Activated CD4-positive, CD25-positive, alpha-beta regulatory T cell treated with anti-CD3 and anti-CD28 coated beads, Interleukin-2, amount 50 U/mL, for 72 hours (primary cell): ENCODE measurements around the gene CBR4.
"Not testable (repeated sequence)": the region's sequence is repeated elsewhere in the genome, so short reads cannot be mapped to it uniquely, and the experiment has no call there.

ENCODE experiments used
- DNase-seq: peaks from one replicate; pipeline ENCODE4 v3.0.0; 2021

CBR4 gene

DNA sequence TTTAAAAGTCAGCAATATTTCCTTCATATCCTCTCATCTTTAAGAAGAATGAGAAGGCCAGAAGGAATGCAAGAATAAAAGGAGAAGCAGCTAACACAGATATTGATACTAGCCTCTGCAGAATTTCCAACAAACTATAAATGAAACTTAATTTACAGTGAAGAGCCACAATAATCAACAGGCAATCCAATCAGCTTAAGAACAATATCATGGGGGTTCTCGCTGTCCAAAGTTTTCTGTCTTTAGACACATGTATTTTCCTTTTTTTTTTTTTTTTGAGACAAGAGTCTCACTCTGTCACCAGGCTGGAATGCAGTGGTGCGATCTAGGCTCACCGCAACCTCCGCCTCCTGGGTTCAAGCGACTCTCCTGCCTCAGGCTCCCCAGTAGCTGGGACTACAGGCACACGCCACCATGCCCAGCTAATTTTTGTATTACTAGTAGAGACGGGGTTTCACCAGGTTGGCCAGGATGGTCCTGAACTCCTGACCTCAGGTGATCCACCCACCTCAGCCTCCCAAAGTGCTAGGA is 17.0 kb downstream of the CBR4 start:
- not testable (repeated sequence) for DNase-seq

- DNase-seq, result no peak
These were observed 28.1 kb downstream of the CBR4 start for GRCh38 chr4:168981942-168982341.

DNA sequence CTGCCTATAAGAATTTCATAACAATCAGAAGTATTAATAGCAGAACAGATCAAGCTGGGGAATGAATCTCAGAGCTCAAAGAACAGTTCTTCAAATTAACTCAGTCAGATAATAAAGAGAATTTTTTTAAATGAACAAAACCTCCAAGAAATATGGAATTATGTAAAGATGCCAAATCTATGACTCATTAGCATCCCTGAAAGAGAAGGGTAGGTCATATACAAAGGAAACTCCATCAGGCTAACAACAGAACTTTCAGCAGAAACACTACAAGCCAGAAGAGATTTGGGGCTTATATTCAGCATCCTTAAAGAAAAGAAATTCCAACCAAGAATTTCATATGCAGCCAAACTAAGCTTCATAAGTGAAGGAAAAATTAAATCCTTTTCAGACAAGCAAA is 28.6 kb downstream of the CBR4 start:
- no peak for DNase-seq

GRCh38 chr4:168979338-168979737 is 30.7 kb downstream of the CBR4 start:
- no peak for DNase-seq

DNA sequence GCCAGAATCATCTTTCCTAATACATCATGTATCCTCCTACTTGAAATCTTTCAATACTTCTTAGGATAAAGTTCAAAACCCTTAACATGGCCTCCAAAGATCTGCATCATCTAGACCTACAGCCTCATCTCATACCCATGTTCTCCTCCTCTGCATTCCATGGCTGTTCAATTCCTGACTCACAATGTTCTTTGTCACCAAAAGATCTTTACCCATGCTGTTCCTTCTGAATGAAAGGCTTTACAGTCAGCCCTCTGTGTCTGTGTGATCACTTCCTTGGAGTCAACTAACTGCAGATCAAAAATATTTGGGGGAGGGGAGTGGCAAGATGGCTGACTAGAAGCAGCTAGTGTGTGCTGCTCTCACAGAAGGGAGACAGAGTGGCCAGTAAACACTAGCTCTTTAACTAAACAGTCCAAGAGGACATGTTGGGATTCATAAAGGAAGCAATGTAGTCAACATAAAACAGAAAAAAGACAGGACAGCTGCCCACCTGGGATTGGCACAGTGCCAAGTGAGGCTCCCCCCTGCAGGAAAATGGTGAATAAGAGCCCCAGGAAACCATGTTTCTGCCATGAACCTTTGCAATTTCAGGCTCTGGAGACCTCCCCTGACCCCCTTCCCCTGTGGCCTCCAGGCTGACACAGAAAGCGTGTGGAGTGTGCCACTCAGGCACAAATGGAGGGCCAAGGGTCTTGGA is 31.9 kb downstream of the CBR4 start:
- DNase-seq, result no peak

GRCh38 chr4:168972596-168972995 is 37.5 kb downstream of the CBR4 start:
- no peak for DNase-seq

GRCh38 chr4:168960716-168961115 is 49.3 kb downstream of the CBR4 start:
- DNase-seq, result no peak

- DNase-seq, result no peak
These were observed 54.4 kb downstream of the CBR4 start for GRCh38 chr4:168955674-168956073.

- DNase-seq, result not testable (repeated sequence)
These were observed 57.2 kb downstream of the CBR4 start for GRCh38 chr4:168952821-168953246.

- DNase-seq, result no peak
These were observed 64.8 kb downstream of the CBR4 start for GRCh38 chr4:168945291-168945690.

DNA sequence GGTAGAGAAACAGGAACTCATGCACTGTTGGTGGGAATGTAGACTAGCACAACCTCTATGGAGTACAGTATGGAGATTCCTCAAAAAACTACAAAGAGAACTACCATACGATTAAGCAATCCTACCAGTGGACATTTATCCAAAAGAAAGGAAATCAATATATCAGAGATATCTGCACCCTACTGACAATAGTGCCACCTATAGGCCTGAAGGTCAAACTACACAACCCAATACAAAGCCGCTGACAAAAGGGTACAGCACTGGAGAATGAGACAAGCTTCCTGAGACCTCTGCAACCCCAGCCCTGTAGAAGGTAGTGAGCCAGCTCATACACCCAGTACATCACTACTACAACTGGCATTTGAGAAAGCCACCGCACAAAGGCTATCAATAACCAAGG is 67.1 kb downstream of the CBR4 start:
- DNase-seq, result no peak
